Left lobe of liver (tissue), 2 donors: ENCODE data around the gene SIL1. TPM values are rescaled to one million over a fixed set of nuclear protein-coding genes. Genes with fewer than 3 reads are reported as not detected.
"Not testable (repeated sequence)": the region's sequence is repeated elsewhere in the genome, so short reads cannot be mapped to it uniquely, and the experiment has no call there.

Experiments
- ATAC-seq: fragments of 200-7000 bp; cut with Tn5 transposase; one replicate; pipeline ENCODE4 v1.9.1; 2020; ENCODE audit warnings: mild to moderate bottlenecking, moderate library complexity
- DNase-seq: peaks from one replicate; pipeline ENCODE4 v3.0.0-alpha.2; 2020; ENCODE audit warnings: low spot score
- total RNA-seq: library from RNA; stranded (reverse); gene quantifications from one replicate; pipeline ENCODE4 v1.2.1, GENCODE V29; 2021
- donor health status: DM: no; HTN: no; CAD: no; lungs with moderate emphysema.
- donor health status: DM: no; HTN: yes; CAD: no.

The SIL1 gene
- total RNA-seq, 1 donor from 2014 or later = 90.6 TPM

DNA sequence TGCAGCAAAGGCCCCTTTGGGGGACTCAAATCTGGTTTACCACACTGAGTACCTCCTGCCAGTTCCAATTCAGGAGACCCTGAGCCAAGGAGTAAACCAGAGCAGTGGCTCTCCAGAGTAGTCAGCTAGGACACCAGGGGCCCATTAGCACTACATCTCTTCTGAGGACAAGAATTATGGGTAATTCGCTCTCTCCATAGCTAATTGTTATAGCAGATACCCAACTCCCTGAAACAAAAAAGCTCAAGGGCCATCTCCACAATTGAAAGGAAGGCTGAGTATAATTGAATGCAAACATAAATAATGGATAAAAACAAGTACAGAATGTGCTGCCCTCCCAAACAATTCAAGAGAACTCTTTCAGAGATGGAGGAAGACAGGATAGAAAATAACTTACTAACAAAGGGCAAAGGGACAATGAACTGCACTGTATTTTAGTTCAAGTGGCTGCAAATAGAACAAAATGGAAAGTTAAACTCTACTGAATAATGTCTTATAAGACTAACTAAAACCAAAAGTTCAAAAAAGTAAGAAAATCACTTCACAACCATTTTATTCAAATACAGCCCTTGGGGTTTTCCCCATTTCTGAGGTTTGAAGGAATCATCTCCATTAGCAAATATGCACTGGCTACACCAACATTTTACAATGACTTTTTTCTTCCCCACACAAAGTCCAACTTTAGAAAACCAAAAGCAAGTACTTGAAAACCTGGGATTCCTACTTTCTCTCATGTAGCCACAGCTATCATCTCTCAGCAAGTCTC, 118.8 kb downstream of the SIL1 start:
- no peak for ATAC-seq
- DNase-seq = no peak

DNA sequence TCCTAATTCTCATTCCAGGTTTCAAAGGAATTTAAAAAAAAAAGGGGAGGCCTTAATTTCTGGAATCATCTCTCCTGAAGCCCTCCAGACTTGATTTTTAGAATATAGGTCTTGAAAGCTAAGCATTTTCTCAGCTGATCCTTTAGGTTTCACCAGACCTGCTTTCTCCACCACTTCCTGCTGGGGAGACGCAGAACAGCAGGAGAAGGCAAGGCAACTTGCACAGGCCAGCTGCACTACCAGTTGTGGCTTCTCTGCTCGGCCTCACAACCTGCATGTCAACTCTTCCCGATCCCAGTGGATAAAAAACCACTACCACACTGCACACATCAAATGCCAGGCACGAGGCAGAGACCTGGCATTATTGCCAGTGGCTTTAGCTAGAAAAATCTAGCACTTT, 119.8 kb downstream of the SIL1 start:
- ATAC-seq (no peak), DNase-seq (no peak)

DNA sequence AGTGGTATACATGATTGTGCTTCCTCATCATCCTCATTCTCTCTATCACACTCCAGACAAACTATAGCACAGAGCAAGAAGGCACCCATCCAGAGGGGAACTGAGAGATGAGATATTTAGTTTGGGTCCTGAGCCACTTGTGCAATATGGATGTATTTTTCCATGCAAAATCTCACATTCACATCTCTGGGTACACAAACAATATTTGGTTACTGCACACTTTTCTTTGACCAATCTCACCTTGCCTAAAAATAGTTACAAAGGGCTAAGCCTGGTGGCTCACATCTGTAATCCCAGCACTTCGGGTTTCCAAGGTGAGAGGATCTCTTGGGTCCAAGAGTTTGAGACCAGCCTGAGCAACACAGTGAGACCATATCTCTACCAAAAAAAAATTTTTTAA, 120.3 kb downstream of the SIL1 start:
- ATAC-seq = no peak

DNA sequence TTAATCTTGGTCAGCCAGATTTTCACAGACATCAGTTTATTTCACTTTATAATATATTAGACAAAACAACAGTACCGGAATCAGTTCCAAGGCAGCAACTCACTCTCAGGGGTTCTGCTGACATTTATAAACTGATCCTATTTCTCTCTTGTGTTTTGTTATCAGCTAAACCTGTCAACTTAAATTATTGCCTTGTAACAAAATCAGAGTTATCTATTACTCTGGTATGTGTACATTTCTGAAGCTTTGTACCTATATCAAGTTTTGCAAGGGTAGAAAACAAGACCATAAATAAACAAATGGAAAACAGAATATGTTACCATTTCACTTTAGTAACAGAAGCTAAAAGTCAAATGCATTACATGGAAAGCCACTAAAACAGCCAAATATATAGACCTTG, 122.1 kb downstream of the SIL1 start:
- ATAC-seq = no peak
- no peak for DNase-seq

More for the DNA sequence above, 120.3 kb downstream of the SIL1 start:
- DNase-seq = no peak

GRCh38 chr5:139075066-139076050, 122.8 kb downstream of the SIL1 start:
- ATAC-seq = peak; percentile 84
- DNase-seq = no peak

GRCh38 chr5:139073956-139074355, 124.2 kb downstream of the SIL1 start:
- not testable (repeated sequence) for ATAC-seq, DNase-seq

DNA sequence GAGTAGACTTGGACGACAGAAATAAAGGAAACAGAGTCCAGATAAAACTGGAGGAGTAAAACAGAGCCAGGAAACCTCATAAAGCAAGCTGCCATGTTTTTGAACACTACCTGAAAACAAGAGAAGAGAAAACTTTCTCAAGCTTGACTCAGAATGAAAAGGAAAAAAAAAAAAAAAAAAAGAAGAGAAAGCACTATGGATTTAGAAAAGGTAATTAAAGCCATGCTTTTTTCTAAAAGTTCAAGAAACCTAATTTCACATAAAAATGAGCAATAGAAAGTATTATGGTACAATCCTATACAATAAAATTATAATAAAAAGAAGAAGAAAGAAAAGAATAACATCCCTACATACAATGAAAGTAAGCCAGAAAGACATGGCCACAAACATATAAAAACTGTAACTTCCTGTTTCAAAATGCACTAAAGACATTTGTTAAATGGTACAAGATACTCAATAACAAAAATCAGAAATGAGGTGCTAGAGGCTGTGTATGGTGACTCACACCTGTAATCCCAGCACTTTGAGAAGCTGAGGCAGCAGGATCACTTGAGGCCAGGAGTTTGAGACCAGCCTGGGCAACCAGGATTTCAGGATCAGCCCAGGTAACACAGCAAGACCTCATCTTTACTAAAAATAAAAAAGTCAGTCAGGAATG, 129.5 kb downstream of the SIL1 start:
- ATAC-seq (no peak), DNase-seq (no peak)

DNA sequence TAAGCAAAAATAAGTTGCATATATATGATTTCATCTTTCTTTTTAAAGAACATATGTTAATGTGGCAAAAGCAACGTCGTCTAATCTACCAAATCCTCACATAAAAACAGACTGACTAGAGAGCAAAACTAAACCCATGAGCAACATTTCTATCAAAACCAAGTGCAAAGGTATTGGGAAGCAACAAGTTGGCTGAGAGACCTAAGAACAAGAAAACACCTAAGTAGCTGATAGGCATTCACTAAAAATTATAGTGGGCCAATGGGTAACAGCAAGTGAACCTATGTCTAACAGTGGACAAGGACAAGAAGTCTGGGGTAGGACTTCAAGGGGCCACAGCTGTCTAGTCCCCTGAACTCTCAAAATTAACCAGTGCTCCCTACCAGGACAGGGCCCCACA, 130.1 kb downstream of the SIL1 start:
- ATAC-seq = no peak

GRCh38 chr5:139065306-139065705, 132.9 kb downstream of the SIL1 start:
- DNase-seq = no peak
- no peak for ATAC-seq

More for the DNA sequence above, 130.1 kb downstream of the SIL1 start:
- DNase-seq = no peak

GRCh38 chr5:139064613-139065012, 133.6 kb downstream of the SIL1 start:
- DNase-seq (no peak), ATAC-seq (peak; percentile 6)

DNA sequence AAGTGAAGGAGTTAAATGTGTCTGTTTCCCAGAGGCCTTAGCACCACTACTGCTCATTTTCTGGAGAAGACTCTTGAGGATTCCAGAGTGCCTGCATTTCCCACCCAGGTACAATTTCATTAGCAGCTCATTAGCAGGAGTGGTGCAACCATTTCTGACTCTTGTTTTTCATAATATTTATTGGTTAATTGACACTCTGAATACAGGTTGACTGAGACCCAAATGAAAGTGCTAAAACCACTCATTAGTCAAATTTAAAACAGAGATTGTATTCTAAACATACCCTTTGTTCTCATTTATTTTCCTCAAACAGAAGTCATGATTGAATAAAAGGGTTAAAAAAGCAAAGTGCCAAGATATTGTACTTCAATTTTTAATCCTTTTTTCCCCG, 134.5 kb downstream of the SIL1 start:
- ATAC-seq (no peak), DNase-seq (no peak)

GRCh38 chr5:139062910-139063663, 135.1 kb downstream of the SIL1 start:
- ATAC-seq (no peak), DNase-seq (no peak)

DNA sequence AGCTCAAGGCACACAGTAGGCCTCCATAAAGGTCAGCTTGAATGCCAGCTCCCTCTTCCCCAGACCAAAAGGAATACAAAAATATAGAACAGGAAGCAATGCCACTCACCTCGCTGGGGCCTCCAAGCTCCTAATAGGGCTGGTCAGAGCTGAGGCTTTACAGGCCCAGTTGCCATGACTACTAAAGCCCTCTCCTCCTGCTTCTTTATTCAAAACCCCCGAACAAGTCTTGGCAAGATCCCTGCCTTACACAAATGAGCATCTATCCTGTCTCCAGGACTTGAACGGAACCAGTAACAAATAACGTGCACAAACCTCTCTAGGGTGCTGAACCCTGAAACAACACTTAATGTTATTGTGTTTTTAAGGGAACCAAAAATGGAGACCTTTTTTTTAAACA, 136.3 kb downstream of the SIL1 start:
- ATAC-seq = no peak
- DNase-seq = no peak

DNA sequence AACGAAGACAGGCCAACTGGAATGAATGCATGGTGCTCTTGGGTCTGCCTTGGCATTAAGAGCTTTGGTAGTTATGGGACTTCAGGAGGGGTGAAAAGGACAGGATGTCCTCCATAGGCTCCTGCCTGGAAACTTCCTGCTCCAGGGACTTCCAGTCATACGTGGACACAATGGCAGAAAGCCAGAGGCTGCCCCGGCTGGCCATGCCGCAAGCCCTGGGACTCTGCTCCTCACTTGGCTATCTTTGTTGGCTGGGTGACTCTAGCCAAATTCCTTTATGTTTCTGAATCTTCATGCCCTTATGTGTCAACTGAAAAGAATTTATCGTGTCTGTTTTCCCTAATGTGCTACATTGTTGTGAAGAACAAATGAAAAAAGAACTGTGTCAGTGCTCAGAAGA, 136.9 kb downstream of the SIL1 start:
- ATAC-seq = peak; percentile 93
- DNase-seq = peak; percentile 87

- ATAC-seq (no peak), DNase-seq (no peak)
Measured at GRCh38 chr5:139058121-139058520, 140.0 kb downstream of the SIL1 start.

DNA sequence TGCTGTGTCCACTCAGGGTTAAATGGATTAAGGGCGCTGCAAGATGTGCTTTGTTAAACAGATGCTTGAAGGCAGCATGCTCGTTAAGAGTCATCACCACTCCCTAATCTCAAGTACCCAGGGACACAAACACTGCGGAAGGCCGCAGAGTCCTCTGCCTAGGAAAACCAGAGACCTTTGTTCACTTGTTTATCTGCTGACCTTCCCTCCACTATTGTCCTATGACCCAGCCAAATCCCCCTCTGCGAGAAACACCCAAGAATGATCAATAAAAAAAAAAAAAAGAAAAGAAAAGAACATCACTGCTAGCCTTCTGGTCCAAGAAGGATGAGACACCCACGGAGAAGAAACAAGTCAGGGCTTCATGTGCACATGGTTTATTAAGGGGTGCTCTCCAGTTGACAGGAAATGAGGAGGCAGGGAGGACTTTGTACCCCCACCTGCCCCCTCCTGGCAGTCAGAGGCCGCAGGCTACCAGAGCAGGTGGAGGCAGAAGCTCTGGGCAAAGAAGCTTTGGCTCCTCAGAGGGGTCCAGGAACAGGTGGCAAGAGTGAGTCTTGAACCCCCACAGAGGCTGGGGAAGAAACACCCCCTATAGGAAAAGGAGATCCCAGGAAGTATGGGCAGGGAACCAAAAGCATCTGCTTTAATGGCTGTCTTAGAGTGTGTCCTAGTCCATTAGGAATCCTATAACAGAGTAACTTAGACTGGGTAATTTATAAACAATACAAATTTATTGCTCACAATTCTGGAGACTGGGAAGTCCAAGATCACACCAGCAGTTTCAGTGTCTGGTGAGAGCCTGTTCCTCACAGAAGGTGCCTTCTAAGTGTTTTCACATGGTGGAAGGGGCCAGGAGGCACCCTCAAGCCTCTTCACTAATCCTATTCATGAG, 140.9 kb downstream of the SIL1 start:
- ATAC-seq, DNase-seq: not testable (repeated sequence)

DNA sequence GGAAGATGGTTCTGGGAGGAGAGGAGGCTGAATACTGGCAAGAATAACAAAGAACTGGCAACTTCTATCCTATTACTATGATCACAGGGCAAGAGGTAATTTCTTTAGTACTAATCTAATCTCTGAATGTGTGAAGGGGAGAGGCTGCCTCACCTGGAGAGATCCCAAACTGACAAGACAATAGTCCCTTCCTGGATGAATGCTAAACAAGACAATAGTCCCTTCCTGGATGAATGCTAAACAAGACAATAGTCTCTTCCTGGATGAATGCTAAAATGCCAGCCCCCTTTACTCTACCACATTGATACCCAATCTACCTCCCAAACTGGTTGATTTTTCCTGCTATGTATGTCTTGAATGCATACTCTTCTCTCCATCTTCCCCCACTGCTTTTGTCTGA, 145.2 kb downstream of the SIL1 start:
- DNase-seq (no peak), ATAC-seq (no peak)

DNA sequence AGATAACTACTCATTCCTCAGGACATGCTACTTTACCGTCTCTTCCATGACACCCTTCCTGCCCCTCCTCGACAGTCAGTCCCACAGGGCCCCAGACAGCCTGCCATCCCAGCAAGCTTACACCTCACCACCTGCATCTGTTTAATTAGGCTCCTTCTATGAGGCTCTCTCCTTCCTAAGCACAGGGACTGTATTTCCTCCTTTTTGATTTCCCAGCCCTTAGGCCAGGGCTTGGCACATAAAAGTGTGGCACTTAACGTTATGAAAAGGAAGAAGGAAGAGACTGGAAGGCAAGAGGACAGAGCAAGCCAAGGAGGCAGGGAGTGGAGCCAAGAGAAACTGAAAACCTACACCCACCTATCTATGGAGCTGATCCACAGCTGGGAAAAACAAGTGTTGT, 146.8 kb downstream of the SIL1 start:
- ATAC-seq (no peak), DNase-seq (no peak)

- DNase-seq (no peak), ATAC-seq (no peak)
Measured at GRCh38 chr5:139050432-139050831, 147.7 kb downstream of the SIL1 start.

DNA sequence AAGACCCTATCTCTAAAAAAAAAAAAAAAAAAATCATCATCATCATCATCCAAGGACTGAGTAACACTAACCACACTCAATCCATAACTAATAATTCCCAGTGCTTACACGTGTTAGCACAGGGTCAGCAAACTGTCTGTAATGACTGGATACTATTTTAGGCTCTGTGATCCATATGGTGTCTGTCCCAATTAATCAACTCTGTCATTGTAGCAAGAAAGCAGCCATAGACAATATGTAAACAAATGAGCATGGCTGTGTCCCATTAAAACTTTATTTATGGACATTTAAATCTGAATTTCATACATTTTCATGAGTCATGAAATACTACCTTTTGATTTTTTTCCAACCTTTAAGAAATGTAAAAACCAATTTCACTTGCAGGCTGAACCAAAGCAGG, 148.4 kb downstream of the SIL1 start:
- DNase-seq (no peak), ATAC-seq (no peak)
